Spleen (tissue), 11 donors: ENCODE results near the gene RAD52. TPM values are rescaled to one million over a fixed set of nuclear protein-coding genes. Genes with fewer than 3 reads are reported as not detected.

Experiments used
- DNase-seq: peaks from one replicate; pipeline ENCODE4 v3.0.0-alpha.2; 2020
- H3K27ac ChIP-seq, 8 donors: fragments of 200-600 bp; sonication (generic) in 7 of 8; 1 replicate in 4 of 8; 2 replicates in 4 of 8; pipeline versions ENCODE4 v1.5.0 to v1.8.0; 2016 to 2021; ENCODE audit warnings: inconsistent platforms in 4 of 8, mild to moderate bottlenecking in 4 of 8, moderate library complexity in 1 of 8
- H3K27me3 ChIP-seq, 7 donors: fragments of 200-600 bp; sonication (generic) in 6 of 7; replicated peaks in 1 of 7; 1 replicate in 4 of 7; 2 replicates in 3 of 7; pipeline versions ENCODE4 v1.5.0 to v1.8.0; 2016 to 2021; ENCODE audit warnings: inconsistent platforms in 3 of 7, mild to moderate bottlenecking in 1 of 7
- H3K36me3 ChIP-seq, 6 donors: fragments of 200-600 bp; sonication (generic) in 5 of 6; 1 replicate in 4 of 6; 2 replicates in 2 of 6; pipeline versions ENCODE4 v1.5.0 to v1.8.0; 2016 to 2021; ENCODE audit warnings: inconsistent platforms in 2 of 6
- H3K4me1 ChIP-seq, 6 donors: fragments of 200-600 bp; sonication (generic) in 5 of 6; 1 replicate in 3 of 6; 2 replicates in 3 of 6; pipeline versions ENCODE4 v1.5.0 to v1.8.0; 2016 to 2021; ENCODE audit warnings: inconsistent platforms in 3 of 6
- H3K4me3 ChIP-seq, 8 donors: fragments of 200-600 bp; sonication (generic) in 7 of 8; 1 replicate in 4 of 8; 2 replicates in 4 of 8; pipeline versions ENCODE4 v1.5.0 to v1.8.0; 2016 to 2021; ENCODE audit warnings: inconsistent platforms in 4 of 8, mild to moderate bottlenecking in 4 of 8, moderate library complexity in 2 of 8
- H3K9me3 ChIP-seq, 8 donors: fragments of 200-600 bp; sonication (generic) in 7 of 8; 1 replicate in 4 of 8; 2 replicates in 4 of 8; pipeline versions ENCODE4 v1.5.0 to v1.8.0; 2016 to 2021; ENCODE audit warnings: inconsistent platforms in 4 of 8
- POLR2A ChIP-seq, 3 donors: fragments of 450-650 bp; IDR thresholded peaks; one replicate each; pipeline ENCODE4 v1.5.1; 2017; ENCODE audit warnings: antibody characterized with exemption in 3 of 3, mild to moderate bottlenecking in 1 of 3
- POLR2AphosphoS5 ChIP-seq, 3 donors: sonication (generic); formaldehyde crosslinking; IDR thresholded peaks; one replicate each; pipeline ENCODE4 v1.5.1; 2017; ENCODE audit warnings: antibody characterized with exemption in 3 of 3
- WGBS, 5 donors: extraction: QIAGEN DNeasy Blood & Tissue Kit in 3 of 5; methylation state at CpG; one replicate each; pipeline versions ENCODE4 v1.1.5 to v1.1.7; 2013 to 2018; 5-methylcytosine and 5-hydroxymethylcytosine counted together
- intact Hi-C: fragments of 100-400 bp; cut with DNase I; formaldehyde crosslinking; loops from one replicate; pipeline ENCODE4 v1.15.0; 2023; ENCODE audit warnings: low total_unique reads
- polyA plus RNA-seq, 3 donors: library from polyadenylated mRNA; stranded (reverse); fragments of 200-250 nt; gene quantifications; one replicate each; pipeline ENCODE4 v1.2.1, GENCODE V29; 2013
- total RNA-seq, 7 donors: library from RNA; depleted of rRNA in 3 of 7; stranded (reverse); fragments of >200 nt in 3 of 7; fragmentation: NEBNext Ultra II Directional in 4 of 7; extraction: Animal tissue kit (Norgen Biotek cat#: 25700) in 4 of 7; gene quantifications; one replicate each; pipeline versions ENCODE4 v1.1.0 to v1.2.1, GENCODE V29; 2016 to 2021
- TF ChIP-seq, protein P1 (sequence below), 11 experiments: fragments of 200-600 bp in 7 of 11; fragments of 450-650 bp in 4 of 11; sonication (generic) in 4 of 11; IDR thresholded peaks in 8 of 11; conservative IDR thresholded peaks in 3 of 11; 1 replicate in 7 of 11; 2 replicates in 4 of 11; pipeline versions ENCODE4 v1.4.0 to v1.8.0; 2016 to 2021; ENCODE audit warnings: antibody characterized with exemption in 11 of 11, inconsistent platforms in 4 of 11, mild to moderate bottlenecking in 1 of 11
- donor health status: healthy with polysubstance abuse.
- donor health status: DM: no; HTN: no; CAD: no; lungs with moderate emphysema.
- donor health status: DM: no; HTN: no; CAD: no.
- donor health status: Bipolar disorder and iron deficiency.
- donor health status: healthy.
- donor health status: DM: no; HTN: no; CAD: no.
- donor health status: DM: yes; HTN: yes; CAD: no.

The RAD52 gene
- total and polyA plus RNA-seq, 10 donors = 4.6 to 19.5 (median 13.2) TPM

DNA sequence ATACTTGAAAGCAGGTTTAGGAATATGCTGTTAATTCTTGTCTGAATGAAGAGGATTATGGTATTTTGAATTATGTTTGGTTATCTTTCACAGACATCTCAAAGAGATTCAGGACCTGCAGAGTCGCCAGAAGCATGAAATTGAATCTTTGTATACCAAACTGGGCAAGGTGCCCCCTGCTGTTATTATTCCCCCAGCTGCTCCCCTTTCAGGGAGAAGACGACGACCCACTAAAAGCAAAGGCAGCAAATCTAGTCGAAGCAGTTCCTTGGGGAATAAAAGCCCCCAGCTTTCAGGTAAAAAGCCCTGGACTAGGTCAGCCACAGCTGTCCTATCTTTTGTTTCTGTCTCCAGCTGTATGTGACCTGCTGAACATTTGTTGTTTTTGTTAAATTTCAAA lies 52.1 kb downstream of the RAD52 start:
- no peak for TF ChIP-seq POLR2A (IDR thresholded peaks at IDR 0.05)
- TF ChIP-seq, protein P1, sequence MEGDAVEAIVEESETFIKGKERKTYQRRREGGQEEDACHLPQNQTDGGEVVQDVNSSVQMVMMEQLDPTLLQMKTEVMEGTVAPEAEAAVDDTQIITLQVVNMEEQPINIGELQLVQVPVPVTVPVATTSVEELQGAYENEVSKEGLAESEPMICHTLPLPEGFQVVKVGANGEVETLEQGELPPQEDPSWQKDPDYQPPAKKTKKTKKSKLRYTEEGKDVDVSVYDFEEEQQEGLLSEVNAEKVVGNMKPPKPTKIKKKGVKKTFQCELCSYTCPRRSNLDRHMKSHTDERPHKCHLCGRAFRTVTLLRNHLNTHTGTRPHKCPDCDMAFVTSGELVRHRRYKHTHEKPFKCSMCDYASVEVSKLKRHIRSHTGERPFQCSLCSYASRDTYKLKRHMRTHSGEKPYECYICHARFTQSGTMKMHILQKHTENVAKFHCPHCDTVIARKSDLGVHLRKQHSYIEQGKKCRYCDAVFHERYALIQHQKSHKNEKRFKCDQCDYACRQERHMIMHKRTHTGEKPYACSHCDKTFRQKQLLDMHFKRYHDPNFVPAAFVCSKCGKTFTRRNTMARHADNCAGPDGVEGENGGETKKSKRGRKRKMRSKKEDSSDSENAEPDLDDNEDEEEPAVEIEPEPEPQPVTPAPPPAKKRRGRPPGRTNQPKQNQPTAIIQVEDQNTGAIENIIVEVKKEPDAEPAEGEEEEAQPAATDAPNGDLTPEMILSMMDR (IDR thresholded peaks at IDR 0.05 in 8 of 11, conservative IDR thresholded peaks at IDR 0.05 in 3 of 11) = no peak
- TF ChIP-seq POLR2AphosphoS5 (IDR thresholded peaks at IDR 0.05) = no peak
- Histone ChIP-seq H3K27me3 (no peaks in the 10 kb centered on the region), H3K4me1 (no peaks in the 10 kb centered on the region), H3K9me3 (no peaks in the 10 kb centered on the region), H3K27ac (no peak overlapping the region), H3K36me3 (peaks cover 7 to 100% (median 89%) of the 10 kb centered on the region in 6 donors), H3K4me3 (no peak overlapping the region)
- 85 to 99% (median 94%) methylated on average over 4 of the region's 4 CpGs for WGBS, 5 donors
- no peak for DNase-seq
- intact Hi-C loops = no loop called here

DNA sequence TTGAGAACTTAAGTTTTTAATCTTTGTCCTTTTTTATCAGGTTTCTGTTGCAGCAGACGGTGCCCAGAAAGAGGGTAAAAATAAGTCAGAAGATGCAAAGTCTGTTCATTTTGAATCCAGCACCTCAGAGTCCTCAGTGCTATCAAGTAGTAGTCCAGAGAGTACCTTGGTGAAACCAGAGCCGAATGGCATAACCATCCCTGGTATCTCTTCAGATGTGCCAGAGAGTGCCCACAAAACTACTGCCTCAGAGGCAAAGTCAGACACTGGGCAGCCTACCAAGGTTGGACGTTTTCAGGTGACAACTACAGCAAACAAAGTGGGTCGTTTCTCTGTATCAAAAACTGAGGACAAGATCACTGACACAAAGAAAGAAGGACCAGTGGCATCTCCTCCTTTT lies 53.5 kb downstream of the RAD52 start:
- peaks cover 7 to 100% (median 87%) of the 10 kb centered on the region in 6 donors for H3K36me3 ChIP-seq
- WGBS, 5 donors = 82 to 96% (median 87%) methylated on average over 4 of the region's 4 CpGs

DNA sequence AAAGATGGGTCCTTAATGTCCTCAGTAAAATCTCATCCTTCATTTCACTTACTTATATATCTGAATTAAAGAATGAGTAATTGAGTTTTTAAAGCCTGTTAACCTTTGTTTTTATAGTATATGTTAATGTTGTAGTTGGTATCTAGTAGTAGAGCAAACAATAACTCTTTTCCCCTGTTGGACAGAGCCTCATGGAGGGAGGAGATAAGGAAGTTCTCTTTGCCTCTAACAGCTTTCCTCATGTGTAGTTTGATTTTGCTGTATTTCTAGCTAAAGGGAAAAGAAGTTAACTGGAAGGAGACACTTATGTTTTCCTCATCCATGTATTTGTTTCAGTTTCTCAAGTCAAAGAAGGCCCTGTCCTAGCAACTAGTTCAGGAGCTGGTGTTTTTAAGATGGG lies 55.3 kb downstream of the RAD52 start:
- Histone ChIP-seq H3K9me3 (no peaks in the 10 kb centered on the region), H3K4me1 (no peaks in the 10 kb centered on the region), H3K27me3 (no peaks in the 10 kb centered on the region), H3K4me3 (no peak overlapping the region), H3K27ac (no peak overlapping the region), H3K36me3 (peaks cover 12 to 100% (median 86%) of the 10 kb centered on the region in 6 donors)
- TF ChIP-seq POLR2A (IDR thresholded peaks at IDR 0.05) = no peak
- TF ChIP-seq POLR2AphosphoS5 (IDR thresholded peaks at IDR 0.05) = no peak
- TF ChIP-seq, protein P1 (IDR thresholded peaks at IDR 0.05 in 8 of 11, conservative IDR thresholded peaks at IDR 0.05 in 3 of 11) = no peak
- DNase-seq = no peak
- intact Hi-C loops = no loop called here

More for the DNA sequence above, 53.5 kb downstream of the RAD52 start:
- TF ChIP-seq, protein P1 (IDR thresholded peaks at IDR 0.05 in 8 of 11, conservative IDR thresholded peaks at IDR 0.05 in 3 of 11) = no peak
- TF ChIP-seq POLR2A (IDR thresholded peaks at IDR 0.05) (no peak), POLR2AphosphoS5 (IDR thresholded peaks at IDR 0.05) (no peak)
- Histone ChIP-seq H3K27ac (no peak overlapping the region), H3K4me3 (no peak overlapping the region), H3K27me3 (no peaks in the 10 kb centered on the region), H3K9me3 (no peaks in the 10 kb centered on the region), H3K4me1 (no peaks in the 10 kb centered on the region)
- no peak for DNase-seq
- intact Hi-C loops = no loop called here

DNA sequence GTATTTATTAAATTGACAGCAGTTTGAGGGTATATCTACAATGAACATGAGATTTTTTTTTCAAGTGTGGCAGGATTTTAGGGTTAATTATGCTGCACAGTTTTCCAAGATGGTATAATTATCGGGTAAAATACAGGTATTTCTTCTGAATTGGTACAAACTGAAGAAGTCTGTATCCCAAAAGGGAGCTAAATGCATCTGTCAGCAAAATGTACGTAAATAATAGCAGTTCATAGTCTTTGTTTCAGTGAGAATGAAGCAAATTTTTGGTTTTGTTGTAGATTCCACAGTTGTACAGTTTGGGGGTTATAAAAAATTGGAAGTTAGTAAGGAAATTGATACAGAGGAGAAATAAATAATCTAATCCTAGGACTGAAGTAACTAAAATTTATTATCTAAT lies 63.3 kb downstream of the RAD52 start:
- no peak for TF ChIP-seq POLR2A (IDR thresholded peaks at IDR 0.05)
- no peak for TF ChIP-seq POLR2AphosphoS5 (IDR thresholded peaks at IDR 0.05)
- TF ChIP-seq, protein P1 (IDR thresholded peaks at IDR 0.05 in 8 of 11, conservative IDR thresholded peaks at IDR 0.05 in 3 of 11) = no peak
- no peaks in the 10 kb centered on the region for H3K9me3 ChIP-seq
- no peak overlapping the region for H3K4me3 ChIP-seq
- no peak overlapping the region for H3K27ac ChIP-seq
- intact Hi-C loops = no loop called here
- H3K4me1 ChIP-seq = no peaks in the 10 kb centered on the region
- H3K36me3 ChIP-seq = peaks cover 21 to 100% (median 99%) of the 10 kb centered on the region in 6 donors
- H3K27me3 ChIP-seq = no peaks in the 10 kb centered on the region
- 93 to 99% (median 96%) methylated on average over 2 of the region's 2 CpGs for WGBS, 5 donors
- no peak for DNase-seq
